ENCODE data around the gene NHEJ1. TPM values are rescaled to one million over a fixed set of nuclear protein-coding genes. Genes with fewer than 3 reads are reported as not detected.

NHEJ1 gene
- total RNA-seq, 4 donors from 2014 or later = 50.5 to 90.2 (median 65.3) TPM

DNA sequence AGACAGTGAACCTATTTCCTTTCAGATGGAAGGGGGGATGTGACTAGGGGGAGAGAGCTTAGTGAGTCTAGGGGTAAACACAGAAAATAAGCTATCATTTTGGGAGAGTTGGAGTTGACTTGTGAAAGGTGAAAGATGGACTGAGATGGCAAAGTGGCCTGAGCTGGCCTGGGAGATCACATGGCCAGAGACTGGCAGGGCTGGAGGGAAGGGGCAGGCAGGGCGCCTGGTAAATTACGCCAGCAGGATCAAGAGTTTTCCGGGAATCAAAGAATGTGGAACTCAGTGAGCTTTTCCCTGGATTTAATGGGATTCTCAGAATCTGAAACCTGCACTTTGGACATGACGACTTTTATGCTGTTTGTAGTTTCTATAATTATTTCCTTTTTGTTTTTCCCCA lies 118.5 kb downstream of the NHEJ1 start:
- 80 to 82% methylated on average over 4 of the region's 4 CpGs for WGBS, 2 donors (ENCODE audit: low coverage in 1 of 2)
- H3K27ac ChIP-seq = no peak overlapping the region
- peaks cover 0 to 9% (median 0%) of the 10 kb centered on the region in 4 donors for H3K4me1 ChIP-seq
- no peaks in the 10 kb centered on the region for H3K36me3 ChIP-seq
- intact Hi-C loops (cut with DNase I; ENCODE audit: low total_unique reads) (no loop called here), in situ Hi-C loops (cut with MboI; ENCODE audit: low pct_ligation_motif_present in 1 of 4, low pct_unique_long_range_greater_than_20kb in 1 of 4, low sequenced_read_pairs in 3 of 4) (loop anchor here in 2 of 4 donors (25.0 kb wide), 1 partner anchor 270 kb away; the partner anchor contains the start of gene PTPRN (in 2 of the 2))
- DNase-seq = no peak
- peaks cover 69% of the 10 kb centered on the region for H3K27me3 ChIP-seq
- TF ChIP-seq EP300 (IDR thresholded peaks at IDR 0.05; ENCODE audit: low read depth) (no peak), POLR2A (IDR thresholded peaks at IDR 0.05) (no peak), POLR2AphosphoS5 (IDR thresholded peaks at IDR 0.05) (no peak)
- TF ChIP-seq, protein P1, sequence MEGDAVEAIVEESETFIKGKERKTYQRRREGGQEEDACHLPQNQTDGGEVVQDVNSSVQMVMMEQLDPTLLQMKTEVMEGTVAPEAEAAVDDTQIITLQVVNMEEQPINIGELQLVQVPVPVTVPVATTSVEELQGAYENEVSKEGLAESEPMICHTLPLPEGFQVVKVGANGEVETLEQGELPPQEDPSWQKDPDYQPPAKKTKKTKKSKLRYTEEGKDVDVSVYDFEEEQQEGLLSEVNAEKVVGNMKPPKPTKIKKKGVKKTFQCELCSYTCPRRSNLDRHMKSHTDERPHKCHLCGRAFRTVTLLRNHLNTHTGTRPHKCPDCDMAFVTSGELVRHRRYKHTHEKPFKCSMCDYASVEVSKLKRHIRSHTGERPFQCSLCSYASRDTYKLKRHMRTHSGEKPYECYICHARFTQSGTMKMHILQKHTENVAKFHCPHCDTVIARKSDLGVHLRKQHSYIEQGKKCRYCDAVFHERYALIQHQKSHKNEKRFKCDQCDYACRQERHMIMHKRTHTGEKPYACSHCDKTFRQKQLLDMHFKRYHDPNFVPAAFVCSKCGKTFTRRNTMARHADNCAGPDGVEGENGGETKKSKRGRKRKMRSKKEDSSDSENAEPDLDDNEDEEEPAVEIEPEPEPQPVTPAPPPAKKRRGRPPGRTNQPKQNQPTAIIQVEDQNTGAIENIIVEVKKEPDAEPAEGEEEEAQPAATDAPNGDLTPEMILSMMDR (IDR thresholded peaks at IDR 0.05) = no peak
- H3K4me3 ChIP-seq = no peak overlapping the region
- H3K9me3 ChIP-seq = no peaks in the 10 kb centered on the region

DNA sequence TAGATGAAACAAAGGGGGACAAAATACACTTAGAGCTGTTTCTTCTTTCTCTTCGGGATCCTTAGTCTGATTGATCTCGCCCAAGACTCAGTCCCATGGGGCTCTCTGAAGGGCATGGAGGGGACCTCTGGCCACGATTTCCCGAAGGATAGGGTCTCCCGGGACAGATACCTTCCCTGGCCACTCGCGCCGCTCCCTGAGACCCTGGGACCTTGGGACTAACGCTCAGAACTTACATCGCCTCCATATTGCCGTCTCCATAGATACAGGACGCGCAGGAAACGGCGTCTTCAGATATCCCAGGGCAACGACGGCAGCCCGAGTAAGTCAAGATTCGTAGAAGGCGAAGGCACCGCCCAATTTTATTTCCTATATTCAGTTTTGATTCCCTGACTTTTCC lies 119.4 kb downstream of the NHEJ1 start, which contains the start of gene CFAP65:
TSS of gene CFAP65 (minus strand) at position 265 of the 400 bp plus-strand sequence. CDS start 2,468 bp downstream, outside the sequence.
- 2 to 6% methylated on average over 4 to 21 of the region's 21 CpGs for WGBS, 2 donors (ENCODE audit: low coverage in 1 of 2)
- no peak within 1 kb of the TSS for H3K27ac ChIP-seq
- in situ Hi-C loops (cut with MboI; ENCODE audit: low pct_ligation_motif_present in 1 of 4, low pct_unique_long_range_greater_than_20kb in 1 of 4, low sequenced_read_pairs in 3 of 4) (loop anchor here in 2 of 4 donors (25.0 kb wide), 1 partner anchor 271 kb away; the partner anchor contains the start of gene PTPRN (in 2 of the 2)), intact Hi-C loops (cut with DNase I; ENCODE audit: low total_unique reads) (no loop called here)
- DNase-seq = peak; percentile 58
- no peaks in the 10 kb centered on the region for H3K9me3 ChIP-seq
- TF ChIP-seq EP300 (IDR thresholded peaks at IDR 0.05; ENCODE audit: low read depth) = no peak
- no peaks in the 10 kb centered on the region for H3K36me3 ChIP-seq
- H3K4me3 ChIP-seq = peak within 1 kb of the TSS in 1 of 4 donors; percentile 35
- H3K27me3 ChIP-seq = peaks cover 62% of the 10 kb centered on the region
- H3K4me1 ChIP-seq = peaks cover 0 to 9% (median 0%) of the 10 kb centered on the region in 4 donors

DNA sequence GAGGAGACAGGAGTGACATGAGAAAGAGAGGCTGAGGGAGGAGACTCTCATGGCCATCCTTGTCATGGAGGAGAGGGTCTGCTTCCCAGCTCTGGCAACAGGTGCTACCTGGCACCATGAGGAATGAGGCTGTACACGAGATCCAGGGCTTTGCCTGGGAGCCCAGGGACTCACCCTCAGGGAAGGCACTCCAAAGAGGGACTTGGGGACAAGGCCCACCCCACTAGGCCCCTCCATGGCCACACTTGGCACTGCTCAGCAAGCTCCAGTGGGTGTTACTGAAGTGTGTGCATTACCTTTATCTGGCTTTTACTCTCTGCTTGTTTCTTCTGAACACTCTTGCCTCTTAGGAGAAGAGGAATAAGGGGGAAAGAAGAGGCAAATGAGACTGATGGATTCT lies 122.0 kb downstream of the NHEJ1 start:
- intact Hi-C loops (cut with DNase I; ENCODE audit: low total_unique reads) (no loop called here), in situ Hi-C loops (cut with MboI; ENCODE audit: low pct_ligation_motif_present in 1 of 4, low pct_unique_long_range_greater_than_20kb in 1 of 4, low sequenced_read_pairs in 3 of 4) (loop anchor here in 2 of 4 donors (25.0 kb wide), 1 partner anchor 274 kb away; the partner anchor contains the start of gene PTPRN (in 2 of the 2))
- no peak overlapping the region for H3K4me3 ChIP-seq
- no peak for TF ChIP-seq POLR2AphosphoS5 (IDR thresholded peaks at IDR 0.05)
- TF ChIP-seq, protein P1 (IDR thresholded peaks at IDR 0.05) = no peak
- no peak for TF ChIP-seq EP300 (IDR thresholded peaks at IDR 0.05; ENCODE audit: low read depth)
- TF ChIP-seq POLR2A (IDR thresholded peaks at IDR 0.05) = no peak
- 10% methylated on average over 1 of the region's 1 CpG; no CpG with 5 or more reads in 1 of the 2 donors for WGBS, 2 donors (ENCODE audit: low coverage in 1 of 2)
- H3K27ac ChIP-seq = no peak overlapping the region
- peaks cover 0 to 9% (median 0%) of the 10 kb centered on the region in 4 donors for H3K4me1 ChIP-seq
- no peaks in the 10 kb centered on the region for H3K9me3 ChIP-seq
- H3K36me3 ChIP-seq = no peaks in the 10 kb centered on the region
- H3K27me3 ChIP-seq = peaks cover 45% of the 10 kb centered on the region
- no peak for DNase-seq

DNA sequence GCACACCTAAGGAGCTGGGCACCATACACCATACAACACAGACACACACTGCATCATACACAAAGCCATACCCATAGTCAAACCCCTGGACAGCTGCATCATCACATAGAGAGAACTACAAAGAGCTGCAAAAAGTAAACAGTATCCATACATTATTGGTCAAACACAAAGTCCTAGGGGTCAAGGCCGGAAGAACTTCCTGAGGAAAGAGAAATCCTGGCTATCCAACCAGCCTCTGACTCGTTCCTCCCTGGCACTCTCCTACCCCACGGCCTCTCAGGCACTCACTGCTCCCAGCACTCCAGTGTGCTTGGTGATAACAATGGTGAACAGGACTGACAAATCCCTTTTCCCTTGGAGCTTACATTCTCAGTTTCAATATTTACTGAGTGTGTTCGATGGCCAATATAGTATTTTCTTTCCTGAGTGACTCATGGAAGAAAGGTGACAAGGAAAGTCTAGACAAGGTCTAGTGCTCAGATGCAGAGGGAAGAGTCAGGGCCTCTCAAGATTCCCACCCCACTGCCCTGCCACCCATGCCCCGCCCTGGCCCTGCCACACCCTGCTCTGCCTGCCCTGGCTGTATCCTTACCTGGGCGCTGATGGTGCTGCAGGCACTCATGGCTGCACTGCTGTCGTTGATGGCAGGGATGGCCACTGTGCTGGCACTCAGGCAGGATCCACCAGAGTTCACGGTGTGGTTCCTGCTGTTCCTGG lies 122.7 kb downstream of the NHEJ1 start:
- intact Hi-C loops (cut with DNase I; ENCODE audit: low total_unique reads) (no loop called here), in situ Hi-C loops (cut with MboI; ENCODE audit: low pct_ligation_motif_present in 1 of 4, low pct_unique_long_range_greater_than_20kb in 1 of 4, low sequenced_read_pairs in 3 of 4) (loop anchor here in 2 of 4 donors (25.0 kb wide), 1 partner anchor 274 kb away; the partner anchor contains the start of gene PTPRN (in 2 of the 2))
- TF ChIP-seq POLR2A (IDR thresholded peaks at IDR 0.05) = no peak
- TF ChIP-seq, protein P1 (IDR thresholded peaks at IDR 0.05) = no peak
- no peak for TF ChIP-seq POLR2AphosphoS5 (IDR thresholded peaks at IDR 0.05)
- TF ChIP-seq EP300 (IDR thresholded peaks at IDR 0.05; ENCODE audit: low read depth) = no peak
- no peaks in the 10 kb centered on the region for H3K36me3 ChIP-seq
- DNase-seq = peak; percentile 33
- no peak overlapping the region for H3K27ac ChIP-seq
- no peak overlapping the region for H3K4me3 ChIP-seq
- peaks cover 0 to 9% (median 0%) of the 10 kb centered on the region in 4 donors for H3K4me1 ChIP-seq
- WGBS, 2 donors (ENCODE audit: low coverage in 1 of 2) = 42% methylated on average over 8 of the region's 8 CpGs; no CpG with 5 or more reads in 1 of the 2 donors
- no peaks in the 10 kb centered on the region for H3K9me3 ChIP-seq
- peaks cover 42% of the 10 kb centered on the region for H3K27me3 ChIP-seq

Data from transverse colon (tissue), 4 donors.